HG03354 (cell line): ENCODE results near the gene CDHR1.
"Not testable (repeated sequence)": the region's sequence is repeated elsewhere in the genome, so short reads cannot be mapped to it uniquely, and the experiment has no call there.

ENCODE experiments used
- ATAC-seq: cut with Tn5 transposase; IDR thresholded peaks from one replicate; pipeline ENCODE4 v1.9.1; 2021; ENCODE audit warnings: mild to moderate bottlenecking; ENCODE audit not compliant: unreplicated experiment, poor library complexity, severe bottlenecking

The CDHR1 gene

GRCh38 chr10:84172467-84173356, 21.6 kb upstream of the CDHR1 start:
- ATAC-seq, result peak; percentile 61

GRCh38 chr10:84173501-84173929, 20.8 kb upstream of the CDHR1 start, which contains the start of gene GPR15LG:
Gene GPR15LG, plus strand, starts transcription at chr10:84173801. Its CDS starts 51 bp downstream, at chr10:84173852.
- peak; percentile 33 for ATAC-seq

DNA sequence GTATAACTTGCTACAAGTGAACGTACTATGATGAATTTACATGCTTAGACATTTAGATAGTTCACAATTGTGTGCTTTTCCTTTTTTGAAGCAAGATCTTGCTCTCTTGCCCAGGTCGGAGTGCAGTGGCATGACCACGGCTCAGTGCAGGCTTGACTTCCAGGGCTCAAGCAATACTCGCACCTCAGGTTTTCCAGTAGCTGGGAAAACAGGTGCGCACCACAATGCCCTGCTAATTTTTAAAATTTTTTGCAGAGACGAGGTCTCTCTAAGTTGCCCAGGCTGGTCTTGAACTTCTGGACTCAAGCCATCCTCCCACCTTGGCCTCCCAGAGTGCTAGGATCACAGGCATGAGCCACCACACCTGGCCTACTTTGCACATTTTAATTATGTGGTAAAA, 18.9 kb upstream of the CDHR1 start:
- no peak for ATAC-seq

DNA sequence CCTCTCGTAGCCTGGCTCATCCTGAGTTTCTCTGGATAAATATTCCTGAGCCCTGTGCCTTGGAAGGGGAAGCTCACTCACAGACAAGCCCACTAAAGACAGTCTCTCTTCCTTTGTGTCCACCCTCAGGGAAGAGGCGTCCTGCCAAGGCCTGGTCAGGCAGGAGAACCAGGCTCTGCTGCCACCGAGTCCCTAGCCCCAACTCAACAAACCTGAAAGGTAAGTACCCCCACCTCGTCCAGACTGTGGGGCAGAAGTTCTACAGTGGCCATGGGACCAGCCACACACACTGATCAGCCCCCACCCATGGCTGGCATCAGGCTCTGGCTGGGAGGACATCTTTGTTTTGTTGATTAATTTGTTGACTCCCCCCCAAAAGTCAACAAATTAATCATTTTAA, 18.0 kb upstream of the CDHR1 start:
- no peak for ATAC-seq

DNA sequence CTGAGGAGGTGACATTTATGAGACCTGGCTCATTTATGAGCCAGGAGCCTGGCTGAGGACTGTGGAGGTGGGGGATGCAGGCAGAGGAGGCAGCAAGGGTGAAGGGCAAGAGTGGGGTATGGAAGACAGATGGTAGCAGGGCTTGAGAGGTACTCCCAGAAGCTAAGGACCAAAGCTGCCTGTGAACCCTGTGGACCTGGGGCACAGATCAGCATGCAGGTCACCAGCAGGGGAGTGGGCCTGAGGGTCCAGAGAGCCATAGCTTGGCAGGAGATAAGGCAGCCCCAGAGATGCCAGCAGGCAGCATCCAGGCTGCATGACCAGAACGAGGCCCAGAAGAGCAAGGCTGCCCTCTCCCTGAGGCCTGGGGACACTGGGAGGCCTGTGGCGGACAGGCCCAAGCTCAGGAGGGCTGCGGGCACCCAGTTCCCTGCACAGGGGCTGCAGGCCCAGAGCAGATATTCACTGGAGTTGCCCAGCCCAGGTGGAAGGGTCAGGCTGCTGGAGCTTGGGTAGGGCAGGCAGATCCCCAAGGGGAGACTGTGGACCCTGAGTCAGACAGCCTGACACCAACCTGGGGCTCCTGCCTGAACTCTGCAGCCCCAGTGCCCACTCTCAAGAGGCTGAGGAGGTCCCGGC, 17.4 kb upstream of the CDHR1 start:
- ATAC-seq, result no peak

DNA sequence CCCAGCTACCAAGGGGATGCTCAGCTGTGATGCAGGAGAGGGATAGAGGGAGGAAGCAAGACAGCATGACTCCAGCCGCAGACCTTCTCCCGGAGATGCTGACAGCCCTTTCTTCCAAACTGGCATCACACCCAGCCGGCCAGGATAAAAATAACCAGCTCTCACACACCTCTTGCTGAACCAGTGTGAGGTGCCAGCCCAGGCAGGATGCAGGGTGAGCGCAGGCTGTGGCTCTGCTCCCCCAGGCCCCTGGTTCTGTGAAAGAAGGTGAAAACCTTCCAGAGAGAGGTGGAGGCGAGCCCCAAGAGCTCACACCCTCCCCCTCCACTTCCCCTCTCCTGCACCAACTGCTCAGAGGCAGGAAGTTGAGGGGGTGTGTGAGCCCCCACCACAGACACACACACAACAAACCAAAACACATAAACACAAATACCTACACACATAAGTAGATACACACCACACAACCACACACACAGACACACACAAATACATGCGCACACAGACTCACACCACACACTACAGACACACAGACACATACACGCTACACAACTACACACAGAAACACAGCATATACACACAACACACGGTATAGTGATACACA, 16.7 kb upstream of the CDHR1 start:
- peak; percentile 39 for ATAC-seq

DNA sequence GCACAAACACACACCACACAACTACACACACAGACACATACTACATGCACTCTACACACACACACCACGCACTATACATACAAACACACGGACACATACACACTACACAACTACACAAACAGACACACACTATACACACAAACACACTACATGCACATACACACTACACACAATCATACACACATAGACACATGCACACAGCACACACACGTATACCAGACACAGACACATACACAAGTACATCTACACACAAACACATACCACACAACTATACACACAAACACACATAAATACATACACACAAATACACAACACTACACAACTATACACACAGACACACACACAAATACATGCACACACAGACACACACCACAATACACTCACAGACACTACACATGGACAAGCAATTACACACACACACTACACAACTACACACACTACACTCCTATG, 16.2 kb upstream of the CDHR1 start:
- ATAC-seq, result no peak

DNA sequence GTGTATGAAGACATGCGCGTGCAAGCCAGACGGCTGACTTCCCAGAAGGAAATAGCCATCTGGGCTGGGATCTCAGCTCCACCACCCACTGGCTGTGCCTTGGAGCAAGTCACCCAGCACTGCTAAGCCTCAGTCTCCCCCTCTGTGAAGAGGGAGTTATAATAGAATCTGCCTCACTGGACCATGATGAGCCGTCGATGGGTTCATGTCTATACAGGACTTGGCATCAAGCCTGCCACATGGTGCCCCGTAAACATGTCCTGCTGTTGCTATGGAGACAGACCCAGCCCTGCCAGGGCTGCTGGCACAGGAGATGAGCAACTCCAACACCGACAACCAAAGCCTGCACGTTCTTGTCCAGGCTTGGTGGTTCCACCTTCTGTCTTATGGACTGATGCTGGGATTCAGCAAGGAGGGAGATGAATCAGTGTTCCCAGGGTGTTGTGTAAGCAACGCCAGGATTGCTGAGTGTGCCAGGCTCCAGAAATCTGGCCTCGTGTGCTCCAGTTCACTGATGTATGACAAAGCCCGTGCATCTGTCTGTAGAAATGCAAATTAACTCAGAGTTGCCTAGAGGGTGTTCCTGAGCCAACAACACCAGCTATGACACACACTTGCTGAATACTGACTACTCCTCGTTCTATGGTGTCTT, 15.2 kb upstream of the CDHR1 start:
- peak; percentile 91 for ATAC-seq

DNA sequence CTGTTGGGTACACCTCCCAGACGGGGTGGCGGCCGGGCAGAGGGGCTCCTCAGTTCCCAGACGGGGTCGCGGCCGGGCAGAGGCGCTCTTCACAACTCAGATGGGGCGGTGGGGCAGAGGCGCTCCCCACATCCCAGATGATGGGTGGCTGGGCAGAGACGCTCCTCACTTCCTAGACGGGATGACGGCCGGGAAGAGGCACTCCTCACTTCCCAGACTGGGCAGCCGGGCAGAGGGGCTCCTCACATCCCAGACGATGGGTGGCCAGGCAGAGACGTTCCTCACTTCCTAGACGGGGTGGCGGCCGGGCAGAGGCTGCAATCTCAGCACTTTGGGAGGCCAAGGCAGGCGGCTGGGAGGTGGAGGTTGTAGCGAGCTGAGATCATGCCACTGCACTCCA, 14.0 kb upstream of the CDHR1 start:
- not testable (repeated sequence) for ATAC-seq

- no peak for ATAC-seq
These were observed 12.7 kb upstream of the CDHR1 start for GRCh38 chr10:84181631-84182030.

DNA sequence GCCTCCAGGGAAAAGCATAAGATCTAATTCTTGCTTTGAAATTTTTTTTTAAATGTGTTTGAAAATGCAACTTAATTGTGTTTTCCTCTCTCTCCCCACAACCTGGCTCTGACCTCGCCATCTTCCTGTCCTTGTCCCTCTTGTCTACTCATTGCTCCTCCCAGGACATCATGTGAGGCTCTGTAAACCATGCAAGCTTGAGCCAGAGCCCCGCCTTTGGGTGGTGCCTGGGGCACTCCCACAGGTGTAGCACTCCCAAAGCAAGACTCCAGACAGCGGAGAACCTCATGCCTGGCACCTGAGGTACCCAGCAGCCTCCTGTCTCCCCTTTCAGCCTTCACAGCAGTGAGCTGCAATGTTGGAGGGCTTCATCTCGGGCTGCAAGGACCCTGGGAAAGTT, 9.8 kb upstream of the CDHR1 start:
- no peak for ATAC-seq

GRCh38 chr10:84185526-84186175, 8.7 kb upstream of the CDHR1 start:
- ATAC-seq, result no peak

DNA sequence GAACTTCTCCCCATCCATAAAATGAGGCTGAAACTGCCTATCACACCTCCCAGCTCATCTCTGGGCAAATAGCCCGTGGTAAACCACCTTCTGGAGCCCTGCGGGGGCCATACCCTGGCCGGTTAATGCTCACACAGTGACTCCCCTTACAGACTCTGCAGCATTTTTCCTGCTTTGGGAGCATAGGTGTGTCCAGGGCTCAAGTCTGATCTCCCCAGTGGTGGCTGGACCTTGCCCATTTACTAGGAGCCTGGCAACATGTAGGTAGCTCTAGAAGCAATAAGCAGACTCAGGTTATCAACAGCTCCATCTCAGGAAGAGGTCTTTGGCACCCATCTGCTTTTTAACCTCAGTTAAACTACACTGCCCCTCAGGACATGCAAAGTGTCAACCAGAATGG, 5.5 kb upstream of the CDHR1 start:
- no peak for ATAC-seq

GRCh38 chr10:84190621-84191020, 3.7 kb upstream of the CDHR1 start:
- no peak for ATAC-seq

GRCh38 chr10:84191106-84191505, 3.2 kb upstream of the CDHR1 start:
- ATAC-seq, result no peak

- no peak for ATAC-seq
These were observed 1.0 kb upstream of the CDHR1 start for GRCh38 chr10:84193327-84193726.

DNA sequence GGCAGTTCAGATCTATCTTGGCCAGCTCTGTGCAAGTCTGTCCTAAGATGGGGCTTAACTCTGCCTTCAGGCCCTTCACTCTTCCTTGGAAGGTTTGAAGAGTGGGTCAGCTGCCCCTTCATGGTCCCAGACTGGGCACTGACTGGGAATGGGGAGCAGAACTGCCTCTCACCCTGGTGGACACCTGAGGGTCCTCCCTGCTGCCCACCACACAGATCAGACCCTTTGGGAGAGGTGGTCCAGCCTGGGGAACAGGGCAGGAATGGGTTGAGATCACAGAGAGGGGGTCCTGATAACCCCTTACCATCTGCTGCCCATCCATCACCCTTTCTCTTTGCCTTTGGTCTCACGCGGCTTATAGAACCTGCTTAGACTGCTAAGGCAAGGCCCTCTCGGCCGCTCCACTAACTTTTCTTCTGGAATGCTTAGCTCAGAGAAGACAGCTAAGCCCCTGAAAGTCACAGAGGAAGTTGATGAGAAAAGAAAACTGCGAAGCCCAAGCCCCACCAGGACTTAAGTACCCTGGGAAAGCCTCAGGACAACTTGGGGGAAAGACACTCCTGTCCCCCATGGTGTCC, 402 bp upstream of the CDHR1 start:
- ATAC-seq, result no peak

GRCh38 chr10:84195044-84195830, 900 bp downstream of the CDHR1 start:
- peak; percentile 2 for ATAC-seq

DNA sequence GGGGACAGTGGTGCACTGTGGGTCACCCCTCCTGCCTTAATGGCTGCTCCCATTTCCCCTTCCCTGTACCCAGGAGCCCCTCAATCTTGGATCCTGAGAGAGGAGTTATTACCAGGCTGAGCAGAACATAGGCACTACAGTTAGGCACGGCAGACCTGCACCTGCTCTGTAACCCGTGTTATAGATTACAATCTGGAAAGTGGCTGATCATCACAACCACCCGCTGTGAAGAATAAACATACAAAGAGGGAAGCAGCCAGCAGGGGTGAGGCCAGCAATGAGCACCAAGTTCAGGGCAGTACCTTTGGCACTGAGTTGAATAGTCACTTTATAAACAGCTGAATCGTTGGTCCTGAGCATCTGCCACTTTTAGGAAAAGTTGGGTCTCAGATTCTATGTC, 1.7 kb downstream of the CDHR1 start:
- ATAC-seq, result no peak
